Prostate gland (tissue), 2 donors: ENCODE measurements around the gene FAM221B. TPM values are rescaled to one million over a fixed set of nuclear protein-coding genes. Genes with fewer than 3 reads are reported as not detected.

Experiments used
- DNase-seq: peaks from one replicate; pipeline ENCODE4 v3.0.0-alpha.2; 2019; ENCODE audit warnings: low spot score
- H3K27ac ChIP-seq, 2 donors: fragments of 200-600 bp; sonication (generic); 2 replicates each; pipeline ENCODE4 v1.5.1; 2017 to 2019
- H3K27me3 ChIP-seq: fragments of 200-600 bp; sonication (generic); replicated peaks from 2 replicates; pipeline ENCODE4 v1.5.1; 2019; ENCODE audit not compliant: insufficient read depth
- H3K36me3 ChIP-seq, 2 donors: fragments of 200-600 bp; sonication (generic); 1 replicate in 1 of 2; 2 replicates in 1 of 2; pipeline versions ENCODE4 v1.5.1 to v1.8.1; 2017 to 2019
- H3K4me1 ChIP-seq: fragments of 200-600 bp; sonication (generic); replicated peaks from 2 replicates; pipeline ENCODE4 v1.5.1; 2019
- H3K4me3 ChIP-seq, 2 donors: fragments of 200-600 bp; sonication (generic); 2 replicates each; pipeline ENCODE4 v1.5.1; 2017 to 2019
- H3K9me3 ChIP-seq: fragments of 200-600 bp; sonication (generic); 2 replicates; pipeline ENCODE4 v1.5.1; 2017
- POLR2A ChIP-seq: fragments of 450-650 bp; IDR thresholded peaks from one replicate; pipeline ENCODE4 v1.6.1; 2016; ENCODE audit warnings: antibody characterized with exemption, mild to moderate bottlenecking
- POLR2AphosphoS5 ChIP-seq: sonication (generic); formaldehyde crosslinking; IDR thresholded peaks from one replicate; pipeline ENCODE4 v1.6.1; 2017; ENCODE audit warnings: antibody characterized with exemption
- WGBS: methylation state at CpG from one replicate; pipeline ENCODE4 v1.1.5; 2018; 5-methylcytosine and 5-hydroxymethylcytosine counted together
- intact Hi-C: fragments of 100-400 bp; cut with DNase I; formaldehyde crosslinking; loops from one replicate; pipeline ENCODE4 v1.14.2; 2022
- total RNA-seq, 2 donors: library from RNA; depleted of rRNA; stranded (reverse); fragments of >200 nt; gene quantifications; one replicate each; pipeline ENCODE4 v1.1.0, GENCODE V29; 2016
- TF ChIP-seq, protein P1 (sequence below), 4 experiments: fragments of 200-600 bp in 2 of 4; fragments of 450-650 bp in 2 of 4; sonication (generic) in 2 of 4; IDR thresholded peaks; 1 replicate in 3 of 4; 2 replicates in 1 of 4; pipeline ENCODE4 v1.5.1; 2016 to 2019; ENCODE audit warnings: antibody characterized with exemption in 4 of 4, mild to moderate bottlenecking in 2 of 4, moderate library complexity in 2 of 4

Gene FAM221B
- total RNA-seq, 2 donors from 2014 or later, result 0.46 to 5.1 TPM

DNA sequence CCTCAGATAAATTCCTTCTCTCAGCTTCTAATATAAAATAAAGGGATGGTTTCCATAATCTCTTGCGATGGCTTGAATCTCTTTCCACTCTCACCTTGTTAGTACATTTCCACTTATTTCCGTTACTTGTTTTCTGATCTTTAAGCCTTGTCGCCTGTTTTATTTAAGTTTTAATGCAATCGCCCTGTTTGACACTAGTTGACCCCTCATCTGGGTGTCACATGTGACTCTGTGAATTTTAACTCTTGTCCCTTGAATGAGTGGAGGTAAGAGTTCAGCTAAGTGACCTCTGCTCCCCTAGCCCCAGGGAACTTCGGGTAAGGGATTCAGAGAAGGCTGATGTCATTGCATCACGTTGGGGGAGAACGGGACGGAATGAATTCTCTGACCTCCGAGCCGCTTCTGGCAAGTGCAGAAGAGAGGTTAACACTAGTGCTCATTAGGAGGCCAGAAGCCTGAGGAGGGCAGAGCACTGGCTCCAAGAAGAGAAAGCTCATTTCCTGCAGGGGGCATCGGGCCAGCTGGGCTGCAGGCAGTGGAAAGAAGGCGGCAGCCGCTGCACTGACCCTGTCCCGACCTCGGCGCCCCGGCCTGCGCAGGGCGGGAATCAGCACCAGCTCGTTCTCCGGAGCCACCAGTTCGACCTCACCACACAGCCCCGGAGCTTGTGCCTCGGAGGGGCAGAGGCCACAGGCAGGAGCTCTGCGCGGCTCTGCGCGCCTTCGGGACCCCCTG lies 14.3 kb downstream of the FAM221B start:
- Histone ChIP-seq H3K4me1 (peaks cover 5% of the 10 kb centered on the region), H3K27me3 (no peaks in the 10 kb centered on the region)
- 12% methylated on average over 22 of the region's 29 CpGs for WGBS

DNA sequence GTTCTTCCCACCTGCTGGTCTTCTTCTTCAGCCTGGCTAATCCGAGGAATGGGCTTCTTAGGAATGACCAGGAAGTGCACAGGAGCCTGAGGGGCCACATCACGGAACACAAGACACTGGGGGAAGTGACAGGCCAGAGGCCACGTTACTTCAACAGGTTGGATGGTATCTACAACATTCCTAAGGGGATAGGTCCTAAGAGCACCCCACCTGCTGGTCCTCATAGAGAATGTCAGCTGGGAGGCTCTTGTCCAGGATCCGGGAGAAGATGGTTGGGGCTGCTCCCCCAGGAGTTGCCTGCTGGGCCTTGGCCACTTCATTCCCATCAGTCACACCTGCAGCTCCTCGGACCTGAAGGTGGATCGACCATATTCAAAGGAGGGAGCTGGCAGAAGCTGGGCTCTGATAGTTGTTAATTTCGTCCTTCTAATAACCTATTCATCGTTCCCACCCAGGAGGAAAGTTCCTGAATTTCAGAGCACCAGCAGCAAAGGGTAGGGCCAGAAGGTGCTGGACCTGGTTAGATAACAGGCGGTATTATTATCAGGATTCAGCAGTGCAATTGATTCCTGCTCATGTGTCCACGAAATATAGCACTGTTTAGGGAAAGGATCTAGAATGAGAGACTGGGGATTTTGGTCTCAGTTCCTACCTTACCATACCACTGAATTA lies 15.0 kb downstream of the FAM221B start:
- 74% methylated on average over 10 of the region's 10 CpGs for WGBS

More for the DNA sequence above, 14.3 kb downstream of the FAM221B start:
- Histone ChIP-seq H3K9me3 (no peaks in the 10 kb centered on the region), H3K36me3 (no peaks in the 10 kb centered on the region), H3K4me3 (peak overlapping the region; percentile 54 to 67), H3K27ac (peak overlapping the region; percentile 84 to 90)
- intact Hi-C loops, result no loop called here
- peak; percentile 36 for DNase-seq
- TF ChIP-seq POLR2AphosphoS5 (no peak), POLR2A (no peak)
- TF ChIP-seq, protein P1, sequence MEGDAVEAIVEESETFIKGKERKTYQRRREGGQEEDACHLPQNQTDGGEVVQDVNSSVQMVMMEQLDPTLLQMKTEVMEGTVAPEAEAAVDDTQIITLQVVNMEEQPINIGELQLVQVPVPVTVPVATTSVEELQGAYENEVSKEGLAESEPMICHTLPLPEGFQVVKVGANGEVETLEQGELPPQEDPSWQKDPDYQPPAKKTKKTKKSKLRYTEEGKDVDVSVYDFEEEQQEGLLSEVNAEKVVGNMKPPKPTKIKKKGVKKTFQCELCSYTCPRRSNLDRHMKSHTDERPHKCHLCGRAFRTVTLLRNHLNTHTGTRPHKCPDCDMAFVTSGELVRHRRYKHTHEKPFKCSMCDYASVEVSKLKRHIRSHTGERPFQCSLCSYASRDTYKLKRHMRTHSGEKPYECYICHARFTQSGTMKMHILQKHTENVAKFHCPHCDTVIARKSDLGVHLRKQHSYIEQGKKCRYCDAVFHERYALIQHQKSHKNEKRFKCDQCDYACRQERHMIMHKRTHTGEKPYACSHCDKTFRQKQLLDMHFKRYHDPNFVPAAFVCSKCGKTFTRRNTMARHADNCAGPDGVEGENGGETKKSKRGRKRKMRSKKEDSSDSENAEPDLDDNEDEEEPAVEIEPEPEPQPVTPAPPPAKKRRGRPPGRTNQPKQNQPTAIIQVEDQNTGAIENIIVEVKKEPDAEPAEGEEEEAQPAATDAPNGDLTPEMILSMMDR (IDR thresholded peaks at IDR 0.05), result peak in 2 of 4 experiments; percentile 4 to 27

DNA sequence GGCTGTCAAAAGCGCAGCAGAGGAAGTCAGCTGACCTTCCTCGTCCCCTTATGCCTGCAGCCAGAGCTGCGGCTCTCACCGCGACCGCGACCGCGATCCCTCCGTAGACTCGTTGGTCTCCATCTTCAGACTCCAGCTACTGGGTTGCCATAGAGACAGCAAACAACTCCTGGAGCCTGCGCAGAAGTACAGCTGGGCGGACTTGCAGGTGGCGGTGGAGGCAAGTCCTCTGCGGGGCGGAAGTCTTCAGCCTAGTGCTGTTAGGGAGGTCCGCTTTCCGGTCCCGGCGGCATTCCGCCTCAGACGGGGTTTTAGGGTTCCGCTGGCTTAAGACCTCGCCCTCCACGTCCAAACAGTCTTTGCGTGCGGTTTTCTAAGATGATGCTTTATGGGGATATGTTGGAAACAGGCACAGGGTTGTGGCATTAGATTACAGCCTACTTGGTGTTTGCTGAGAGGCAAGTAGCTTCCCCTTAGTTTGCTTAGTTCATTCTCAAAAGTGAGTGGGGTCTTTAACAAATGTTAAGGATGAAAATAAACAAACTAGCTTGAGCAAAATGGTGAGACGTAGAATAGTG lies 16.4 kb downstream of the FAM221B start, which contains the start of gene SPAG8:
Gene SPAG8 (minus strand): TSS at position 238 of the 578 bp plus-strand sequence. CDS start 115 bp downstream, at position 123.
- no peaks in the 10 kb centered on the region for H3K36me3 ChIP-seq
- peak within 1 kb of the TSS; percentile 18 to 30 for H3K4me3 ChIP-seq
- peak; percentile 91 for DNase-seq
- WGBS, result under 1% methylated on average over 28 of the region's 28 CpGs
- peak; percentile 93 for TF ChIP-seq POLR2AphosphoS5
- TF ChIP-seq POLR2A, result peak; percentile 26
- TF ChIP-seq, protein P1 (IDR thresholded peaks at IDR 0.05), result no peak
- H3K27ac ChIP-seq, result peak within 1 kb of the TSS; percentile 55 to 67
- no peaks in the 10 kb centered on the region for H3K9me3 ChIP-seq
- intact Hi-C loops, result no loop called here
- H3K4me1 ChIP-seq, result peaks cover 5% of the 10 kb centered on the region
- H3K27me3 ChIP-seq, result no peaks in the 10 kb centered on the region

More for the DNA sequence above, 15.0 kb downstream of the FAM221B start:
- no peaks in the 10 kb centered on the region for H3K9me3 ChIP-seq
- DNase-seq, result no peak
- intact Hi-C loops, result no loop called here
- TF ChIP-seq, protein P1 (IDR thresholded peaks at IDR 0.05), result peak in 2 of 4 experiments; percentile 12 to 13
- no peak for TF ChIP-seq POLR2A
- no peak for TF ChIP-seq POLR2AphosphoS5
- H3K4me1 ChIP-seq, result peaks cover 5% of the 10 kb centered on the region
- H3K36me3 ChIP-seq, result no peaks in the 10 kb centered on the region
- H3K4me3 ChIP-seq, result no peak overlapping the region
- peak overlapping the region; percentile 84 to 90 for H3K27ac ChIP-seq
- no peaks in the 10 kb centered on the region for H3K27me3 ChIP-seq

DNA sequence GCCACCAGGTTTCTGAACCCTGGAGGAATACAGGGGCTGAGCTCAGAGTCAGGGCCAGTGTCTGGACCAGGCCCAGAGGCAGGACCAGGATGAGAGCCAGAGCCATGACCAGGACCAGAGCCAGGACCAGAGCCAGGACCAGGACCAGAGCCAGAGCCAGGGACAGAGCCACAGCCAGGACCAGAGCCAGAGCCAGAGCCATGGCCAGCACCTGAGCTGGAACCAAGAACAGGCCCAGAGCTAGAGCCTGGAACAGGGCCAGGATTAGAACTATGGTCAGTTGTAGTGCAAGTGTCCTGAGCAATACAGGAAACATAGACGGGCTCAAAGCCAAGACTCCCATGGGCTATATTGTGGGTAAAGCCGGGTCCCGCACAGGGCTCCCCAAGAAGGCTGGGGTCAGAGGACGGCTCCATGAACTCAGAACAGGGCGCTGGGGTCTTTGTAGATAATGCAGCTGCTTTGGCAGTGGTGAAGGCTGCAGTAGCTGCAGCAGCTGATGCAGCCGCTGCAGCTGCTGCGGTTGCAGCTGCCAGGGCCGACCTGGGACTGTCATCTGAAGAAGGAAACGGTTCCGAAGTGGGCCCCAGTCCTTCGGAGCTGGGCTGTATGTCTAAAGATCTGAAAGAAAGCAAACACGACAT lies 17.0 kb downstream of the FAM221B start:
- H3K27ac ChIP-seq, result peak overlapping the region in 1 of 2 donors; percentile 55
- no peaks in the 10 kb centered on the region for H3K9me3 ChIP-seq
- peak overlapping the region; percentile 18 to 30 for H3K4me3 ChIP-seq
- H3K4me1 ChIP-seq, result peaks cover 5% of the 10 kb centered on the region
- H3K27me3 ChIP-seq, result no peaks in the 10 kb centered on the region
- intact Hi-C loops, result no loop called here
- TF ChIP-seq POLR2A (no peak), POLR2AphosphoS5 (no peak)
- TF ChIP-seq, protein P1 (IDR thresholded peaks at IDR 0.05), result no peak
- no peak for DNase-seq
- 13% methylated on average over 12 of the region's 12 CpGs for WGBS
- H3K36me3 ChIP-seq, result no peaks in the 10 kb centered on the region
